GM12801 (cell line): ENCODE results near the gene MIB1.

ENCODE experiments used
- TF ChIP-seq, protein P1 (sequence below): IDR thresholded peaks from one replicate; pipeline ENCODE4 v1.5.1; 2011; ENCODE audit warnings: control low read depth; ENCODE audit not compliant: insufficient read length; ENCODE audit errors: extremely low read depth

Gene MIB1

GRCh38 chr18:21858544-21858943 is 118.0 kb downstream of the MIB1 start:
- TF ChIP-seq, protein P1, sequence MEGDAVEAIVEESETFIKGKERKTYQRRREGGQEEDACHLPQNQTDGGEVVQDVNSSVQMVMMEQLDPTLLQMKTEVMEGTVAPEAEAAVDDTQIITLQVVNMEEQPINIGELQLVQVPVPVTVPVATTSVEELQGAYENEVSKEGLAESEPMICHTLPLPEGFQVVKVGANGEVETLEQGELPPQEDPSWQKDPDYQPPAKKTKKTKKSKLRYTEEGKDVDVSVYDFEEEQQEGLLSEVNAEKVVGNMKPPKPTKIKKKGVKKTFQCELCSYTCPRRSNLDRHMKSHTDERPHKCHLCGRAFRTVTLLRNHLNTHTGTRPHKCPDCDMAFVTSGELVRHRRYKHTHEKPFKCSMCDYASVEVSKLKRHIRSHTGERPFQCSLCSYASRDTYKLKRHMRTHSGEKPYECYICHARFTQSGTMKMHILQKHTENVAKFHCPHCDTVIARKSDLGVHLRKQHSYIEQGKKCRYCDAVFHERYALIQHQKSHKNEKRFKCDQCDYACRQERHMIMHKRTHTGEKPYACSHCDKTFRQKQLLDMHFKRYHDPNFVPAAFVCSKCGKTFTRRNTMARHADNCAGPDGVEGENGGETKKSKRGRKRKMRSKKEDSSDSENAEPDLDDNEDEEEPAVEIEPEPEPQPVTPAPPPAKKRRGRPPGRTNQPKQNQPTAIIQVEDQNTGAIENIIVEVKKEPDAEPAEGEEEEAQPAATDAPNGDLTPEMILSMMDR = no peak

DNA sequence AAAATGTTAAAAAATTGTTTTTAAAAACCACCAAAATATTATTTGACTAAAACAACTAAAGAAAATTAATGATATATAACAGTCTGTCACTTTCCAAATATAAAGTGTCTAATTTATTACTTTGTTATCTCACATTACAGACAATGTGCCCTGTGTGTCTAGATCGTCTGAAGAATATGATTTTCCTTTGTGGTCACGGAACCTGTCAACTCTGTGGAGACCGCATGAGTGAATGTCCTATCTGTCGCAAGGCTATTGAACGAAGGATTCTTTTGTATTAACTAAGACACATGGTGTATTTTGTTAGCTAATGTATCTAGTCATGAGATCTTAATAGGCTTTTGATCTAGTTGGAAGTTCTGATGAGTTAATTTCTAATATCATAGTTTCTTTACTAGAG is 123.8 kb downstream of the MIB1 start:
- TF ChIP-seq, protein P1 = no peak

DNA sequence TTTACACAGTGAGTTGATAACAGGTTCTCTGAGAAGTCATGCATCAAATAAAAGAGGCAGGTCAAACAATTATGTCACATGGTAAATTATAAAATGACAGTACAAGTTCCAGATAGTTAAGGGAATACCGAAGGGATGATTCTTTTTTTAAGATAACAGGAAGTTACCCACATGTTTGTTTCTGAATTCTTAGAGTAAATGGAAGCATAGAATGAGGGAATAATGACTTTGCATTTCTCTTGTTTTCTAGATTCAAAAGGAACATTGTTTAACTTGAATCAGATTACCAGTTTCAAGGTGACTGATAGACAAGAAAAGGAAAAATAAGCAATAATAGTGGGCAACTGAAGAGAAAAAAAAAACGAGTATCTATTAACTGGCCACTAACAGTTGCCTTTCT is 124.5 kb downstream of the MIB1 start:
- TF ChIP-seq, protein P1 = no peak

DNA sequence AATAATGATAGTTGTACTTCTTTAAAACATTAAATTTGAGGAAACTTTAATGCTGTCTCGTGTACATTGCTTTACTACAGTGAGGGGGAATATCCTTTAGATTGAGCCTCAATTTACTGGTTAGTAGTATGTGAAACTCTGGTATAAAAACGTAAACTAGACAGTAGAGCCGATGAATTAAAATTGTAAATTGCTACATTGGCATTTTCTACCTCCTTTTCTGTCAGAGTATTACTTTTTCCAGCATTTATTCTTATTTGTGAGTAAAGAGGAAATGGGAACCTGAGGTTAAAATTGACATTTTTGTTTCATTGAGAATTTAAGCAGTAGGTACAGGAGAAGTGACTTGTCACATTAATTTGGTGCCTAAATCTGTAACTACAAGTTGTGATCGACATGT is 128.2 kb downstream of the MIB1 start:
- TF ChIP-seq, protein P1 = no peak

DNA sequence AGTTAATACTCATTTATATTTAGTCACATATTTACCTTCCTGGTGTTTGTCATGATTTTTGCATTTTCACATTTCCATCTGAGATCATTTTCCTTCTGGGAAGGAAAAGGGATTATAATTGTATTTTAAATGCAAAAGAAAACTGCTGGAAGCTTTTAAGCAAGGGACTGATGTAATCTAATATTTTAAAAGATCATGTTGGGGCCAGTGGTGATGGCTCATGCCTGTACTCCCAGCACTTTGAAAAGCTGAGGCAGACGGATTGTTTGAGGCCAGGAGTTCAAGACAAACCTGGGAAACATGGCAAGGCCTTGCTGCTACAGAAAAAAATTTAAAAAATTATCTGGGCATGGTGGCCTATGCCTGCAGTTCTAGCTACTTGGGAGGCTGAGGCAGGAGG is 149.0 kb downstream of the MIB1 start:
- TF ChIP-seq, protein P1 = no peak

DNA sequence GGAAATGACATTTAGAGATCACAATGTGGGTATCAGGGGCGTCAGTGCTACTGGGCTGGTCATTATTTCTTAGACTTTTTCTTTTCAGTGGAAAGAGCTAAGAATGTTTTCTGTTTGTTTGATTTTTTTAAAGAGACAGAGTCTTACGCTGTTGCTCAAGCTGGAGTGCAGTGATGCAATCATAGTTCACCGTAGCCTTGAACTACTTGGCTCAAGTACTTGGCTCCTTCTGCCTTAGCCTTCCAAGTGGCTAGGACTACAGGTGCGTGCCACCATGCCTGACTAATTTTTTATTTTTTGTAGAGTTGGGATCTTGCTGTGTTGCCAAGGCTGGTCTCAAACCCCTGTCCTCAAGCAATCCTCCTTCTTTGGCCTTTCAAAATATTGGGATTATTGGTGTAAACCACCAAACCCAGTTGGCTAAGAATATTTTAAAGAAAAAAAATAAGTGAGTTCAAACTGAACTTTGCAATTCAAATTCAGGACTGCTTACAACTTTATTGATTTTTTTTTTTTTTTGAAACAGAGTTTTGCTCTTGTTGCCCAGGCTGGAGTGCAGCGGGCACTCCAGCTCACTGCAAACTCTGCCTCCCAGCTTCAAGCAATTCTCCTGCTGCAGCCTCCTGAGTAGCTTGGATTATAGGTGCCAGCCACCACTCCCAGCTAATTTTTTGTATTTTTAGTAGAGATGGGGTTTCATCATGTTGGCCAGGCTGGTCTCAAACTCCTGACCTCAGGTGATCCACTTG is 154.2 kb downstream of the MIB1 start:
- TF ChIP-seq, protein P1 = no peak

DNA sequence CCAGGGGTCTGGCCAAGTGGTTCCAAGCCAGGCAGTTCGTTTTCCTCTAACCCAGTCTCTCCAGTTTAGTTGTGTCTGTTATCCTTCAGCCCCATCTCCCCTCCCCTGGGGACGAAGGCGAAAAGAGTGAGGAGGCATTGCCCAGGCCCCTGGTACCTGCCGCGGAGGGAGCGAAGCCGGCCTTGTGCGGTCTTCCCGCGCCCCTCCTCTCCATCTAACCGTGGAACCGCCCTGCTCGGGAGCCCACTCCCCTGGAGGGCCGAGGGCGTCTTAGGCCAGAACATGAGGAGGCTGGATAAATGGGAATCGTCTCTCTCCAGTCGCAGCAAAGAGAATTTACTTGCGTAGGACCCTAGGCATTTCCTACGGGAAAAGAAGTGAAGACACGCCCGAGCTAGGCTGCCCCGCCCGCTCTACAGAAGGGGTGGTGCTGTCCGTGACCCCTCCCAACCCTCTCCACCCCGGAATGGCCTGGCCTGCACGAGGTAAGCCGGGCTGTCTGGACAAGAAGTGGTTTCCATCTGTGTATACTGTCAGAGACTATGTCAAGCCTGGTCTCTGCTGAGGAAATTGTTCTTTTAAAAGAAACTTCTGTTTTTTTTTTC is 156.2 kb downstream of the MIB1 start:
- TF ChIP-seq, protein P1 = no peak
